GM23248 (cell line): ENCODE measurements around the gene CCL17. TPM values are rescaled to one million over a fixed set of nuclear protein-coding genes. Genes with fewer than 3 reads are reported as not detected.

Source experiments
- DNase-seq: peaks from one replicate; pipeline ENCODE4 v3.0.0-alpha.2; 2015
- H2AFZ ChIP-seq: fragments of 200-600 bp; sonication (generic); 2 replicates; pipeline ENCODE4 v1.6.1; 2016; ENCODE audit warnings: antibody characterized with exemption
- H3F3A ChIP-seq: fragments of 200-600 bp; sonication (generic); 2 replicates; pipeline ENCODE4 v1.6.1; 2016; ENCODE audit warnings: mild to moderate bottlenecking, antibody characterized with exemption, mixed run types; ENCODE audit not compliant: insufficient read depth
- H3K27ac ChIP-seq: fragments of 200-600 bp; sonication (generic); 2 replicates; pipeline ENCODE4 v1.5.1; 2016; ENCODE audit warnings: mild to moderate bottlenecking
- H3K27me3 ChIP-seq: fragments of 200-600 bp; sonication (generic); replicated peaks from 2 replicates; pipeline ENCODE4 v1.6.1; 2016; ENCODE audit warnings: mild to moderate bottlenecking; ENCODE audit not compliant: insufficient read depth
- H3K36me3 ChIP-seq: fragments of 200-600 bp; sonication (generic); 2 replicates; pipeline ENCODE4 v1.6.1; 2016; ENCODE audit warnings: low read depth, mild to moderate bottlenecking
- H3K4me1 ChIP-seq: fragments of 200-600 bp; sonication (generic); 2 replicates; pipeline ENCODE4 v1.6.1; 2016; ENCODE audit warnings: mild to moderate bottlenecking; ENCODE audit not compliant: insufficient read depth
- H3K4me2 ChIP-seq: fragments of 200-600 bp; sonication (generic); one replicate; pipeline ENCODE4 v1.6.1; 2016; ENCODE audit warnings: mild to moderate bottlenecking; ENCODE audit not compliant: unreplicated experiment
- H3K4me3 ChIP-seq: fragments of 200-600 bp; sonication (generic); 2 replicates; pipeline ENCODE4 v1.5.1; 2016; ENCODE audit warnings: mild to moderate bottlenecking
- H3K79me2 ChIP-seq: fragments of 200-600 bp; sonication (generic); 2 replicates; pipeline ENCODE4 v1.6.1; 2016; ENCODE audit warnings: mild to moderate bottlenecking; ENCODE audit not compliant: insufficient read depth
- H3K9ac ChIP-seq: fragments of 200-600 bp; sonication (generic); 2 replicates; pipeline ENCODE4 v1.6.1; 2016; ENCODE audit warnings: mild to moderate bottlenecking
- H3K9me2 ChIP-seq: fragments of 200-600 bp; sonication (generic); 2 replicates; pipeline ENCODE4 v1.6.1; 2016; ENCODE audit warnings: mixed run types, mild to moderate bottlenecking, moderate library complexity; ENCODE audit not compliant: insufficient read depth
- H3K9me3 ChIP-seq: fragments of 200-600 bp; sonication (generic); one replicate; pipeline ENCODE4 v1.6.1; 2017; ENCODE audit warnings: low read depth
- H4K20me1 ChIP-seq: fragments of 200-600 bp; sonication (generic); 2 replicates; pipeline ENCODE4 v1.6.0; 2016; ENCODE audit not compliant: insufficient read depth
- EZH2 ChIP-seq: fragments of 200-600 bp; sonication (generic); IDR thresholded peaks from 2 replicates; pipeline ENCODE4 v1.6.1; 2018; ENCODE audit warnings: antibody characterized with exemption, mild to moderate bottlenecking; ENCODE audit not compliant: insufficient read depth, poor library complexity, severe bottlenecking
- EZH2phosphoT487 ChIP-seq: fragments of 200-600 bp; sonication (generic); IDR thresholded peaks from 2 replicates; pipeline ENCODE4 v1.6.1; 2018; ENCODE audit warnings: antibody characterized with exemption, moderate library complexity, mild to moderate bottlenecking, low read depth; ENCODE audit not compliant: insufficient read depth
- WGBS, 2 experiments: methylation state at CpG; one replicate each; pipeline ENCODE4 v1.1.6; 2015 to 2017; ENCODE audit warnings: low lambda C conversion rate in 2 of 2, low coverage in 1 of 2; ENCODE audit errors: missing lambda C conversion rate in 2 of 2; 5-methylcytosine and 5-hydroxymethylcytosine counted together
- in situ Hi-C: fragments of 300-500 bp; cut with MboI; formaldehyde crosslinking; loops from 2 replicates; pipeline ENCODE4 v1.15.0; 2020
- polyA plus RNA-seq: library from polyadenylated mRNA; unstranded; fragments of >200 nt; fragmentation: Nextera tagmentation; extraction: Ambion mirVana; gene quantifications from 2 replicates; pipeline ENCODE4 v1.2.1, GENCODE V29; 2016
- total RNA-seq: library from RNA; depleted of rRNA; stranded (reverse); fragments of >200 nt; shearing (Covaris generic); gene quantifications from 2 replicates; pipeline ENCODE4 v1.2.3, GENCODE V29; 2014

Gene CCL17
- total and polyA plus RNA-seq, 2 experiments from 2014 or later = not detected

DNA sequence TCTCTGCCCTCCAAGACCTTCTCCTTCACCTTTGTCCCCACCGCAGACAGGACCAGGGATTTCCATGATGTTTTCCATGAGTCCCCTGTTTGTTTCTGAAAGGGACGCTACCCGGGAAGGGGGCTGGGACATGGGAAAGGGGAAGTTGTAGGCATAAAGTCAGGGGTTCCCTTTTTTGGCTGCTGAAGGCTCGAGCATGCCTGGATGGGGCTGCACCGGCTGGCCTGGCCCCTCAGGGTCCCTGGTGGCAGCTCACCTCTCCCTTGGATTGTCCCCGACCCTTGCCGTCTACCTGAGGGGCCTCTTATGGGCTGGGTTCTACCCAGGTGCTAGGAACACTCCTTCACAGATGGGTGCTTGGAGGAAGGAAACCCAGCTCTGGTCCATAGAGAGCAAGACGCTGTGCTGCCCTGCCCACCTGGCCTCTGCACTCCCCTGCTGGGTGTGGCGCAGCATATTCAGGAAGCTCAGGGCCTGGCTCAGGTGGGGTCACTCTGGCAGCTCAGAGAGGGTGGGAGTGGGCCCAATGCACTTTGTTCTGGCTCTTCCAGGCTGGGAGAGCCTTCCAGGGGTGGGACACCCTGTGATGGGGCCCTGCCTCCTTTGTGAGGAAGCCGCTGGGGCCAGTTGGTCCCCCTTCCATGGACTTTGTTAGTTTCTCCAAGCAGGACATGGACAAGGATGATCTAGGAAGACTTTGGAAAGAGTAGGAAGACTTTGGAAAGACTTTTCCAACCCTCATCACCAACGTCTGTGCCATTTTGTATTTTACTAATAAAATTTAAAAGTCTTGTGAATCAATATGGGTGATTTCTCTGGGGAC is 20.1 kb upstream of the CCL17 start:
- Histone ChIP-seq H3K9me2 (no peaks in the 10 kb centered on the region), H3K27me3 (peaks cover 10% of the 10 kb centered on the region; the same call in 1 of the 2 replicates), H4K20me1 (no peaks in the 10 kb centered on the region), H3K4me2 (no peak overlapping the region), H2AFZ (no peak overlapping the region), H3K36me3 (no peaks in the 10 kb centered on the region), H3K9ac (no peak overlapping the region), H3K9me3 (no peaks in the 10 kb centered on the region), H3F3A (0 out of 2 replicates have a peak, but pooled peaks cover 4% of the 10 kb centered on the region), H3K79me2 (no peaks in the 10 kb centered on the region), H3K4me3 (no peak overlapping the region), H3K27ac (no peak overlapping the region), H3K4me1 (no peaks in the 10 kb centered on the region)
- WGBS, 2 experiments = 51 to 54% methylated on average over 11 of the region's 11 CpGs
- TF ChIP-seq EZH2 (no peak), EZH2phosphoT487 (no peak)
- DNase-seq = no peak
- in situ Hi-C loops = no loop called here

DNA sequence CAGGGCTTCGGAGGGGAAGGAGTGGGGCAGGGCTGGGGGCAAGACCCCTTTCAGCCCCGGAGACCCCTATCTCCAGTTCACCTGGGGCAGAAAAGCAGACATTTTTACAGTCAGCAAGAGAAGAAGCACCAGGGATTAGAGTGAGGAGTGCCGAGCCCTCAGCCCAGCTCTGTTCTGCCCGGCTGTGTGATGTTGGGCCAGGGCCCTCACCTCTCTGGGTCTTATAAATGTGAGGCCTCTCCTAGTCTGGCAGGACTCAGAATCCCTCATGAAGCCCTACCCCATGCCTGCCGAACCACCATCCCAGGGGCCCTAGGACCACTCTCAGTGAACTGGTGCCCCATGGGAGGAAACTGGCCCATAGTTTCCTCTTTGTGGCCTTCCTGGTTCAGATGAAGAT is 19.5 kb upstream of the CCL17 start:
- in situ Hi-C loops = no loop called here
- Histone ChIP-seq H3K4me3 (no peak overlapping the region), H3K9ac (no peak overlapping the region), H3K36me3 (no peaks in the 10 kb centered on the region), H3K79me2 (no peaks in the 10 kb centered on the region), H3K27ac (no peak overlapping the region), H3K27me3 (peaks cover 13% of the 10 kb centered on the region), H4K20me1 (no peaks in the 10 kb centered on the region), H3K4me2 (no peak overlapping the region), H3K4me1 (no peaks in the 10 kb centered on the region), H2AFZ (no peak overlapping the region), H3K9me2 (no peaks in the 10 kb centered on the region), H3F3A (0 out of 2 replicates have a peak, but pooled peaks cover 4% of the 10 kb centered on the region), H3K9me3 (no peaks in the 10 kb centered on the region)
- DNase-seq = no peak
- 66 to 80% methylated on average over 3 to 5 of the region's 5 CpGs for WGBS, 2 experiments
- TF ChIP-seq EZH2phosphoT487 (no peak), EZH2 (no peak)

DNA sequence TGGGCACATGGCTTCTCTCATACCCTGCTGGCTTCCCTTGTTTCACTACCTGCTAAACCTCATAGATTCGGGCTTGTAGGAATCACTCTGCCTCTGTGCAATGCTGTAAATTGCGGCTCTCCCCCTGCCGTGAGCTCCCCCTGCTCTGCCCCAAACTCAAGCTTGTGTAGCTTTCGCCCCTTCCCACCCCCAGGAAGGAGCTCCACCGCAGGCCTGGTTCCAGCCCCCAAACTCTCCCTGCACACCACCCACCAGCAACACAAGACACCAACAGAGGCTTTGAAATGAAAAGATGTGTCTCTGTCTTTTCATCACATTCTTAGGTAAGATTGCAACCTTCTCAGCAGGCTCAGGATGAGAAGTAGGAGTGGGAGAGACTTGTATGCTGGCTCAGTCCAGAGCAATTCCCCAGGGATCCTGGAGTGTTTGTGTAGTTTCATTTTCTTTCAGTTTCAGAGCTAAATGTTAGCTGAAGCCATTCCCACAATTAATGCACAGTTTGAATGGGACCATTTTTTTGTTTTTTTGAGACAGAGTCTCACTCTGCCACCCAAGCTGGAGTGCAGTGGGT is 18.1 kb upstream of the CCL17 start:
- Histone ChIP-seq H3K9ac (no peak overlapping the region), H3K4me1 (no peaks in the 10 kb centered on the region), H3K27me3 (peaks cover 20% of the 10 kb centered on the region), H3K4me3 (no peak overlapping the region), H4K20me1 (no peaks in the 10 kb centered on the region), H3F3A (0 out of 2 replicates have a peak, but pooled peaks cover 4% of the 10 kb centered on the region), H3K27ac (no peak overlapping the region), H3K9me3 (no peaks in the 10 kb centered on the region), H2AFZ (no peak overlapping the region), H3K79me2 (no peaks in the 10 kb centered on the region), H3K9me2 (no peaks in the 10 kb centered on the region), H3K36me3 (no peaks in the 10 kb centered on the region), H3K4me2 (no peak overlapping the region)
- in situ Hi-C loops = no loop called here
- TF ChIP-seq EZH2phosphoT487 (no peak), EZH2 (no peak)
- WGBS, 2 experiments = 43 to 69% methylated on average over 2 to 5 of the region's 5 CpGs
- DNase-seq = peak; percentile 65

DNA sequence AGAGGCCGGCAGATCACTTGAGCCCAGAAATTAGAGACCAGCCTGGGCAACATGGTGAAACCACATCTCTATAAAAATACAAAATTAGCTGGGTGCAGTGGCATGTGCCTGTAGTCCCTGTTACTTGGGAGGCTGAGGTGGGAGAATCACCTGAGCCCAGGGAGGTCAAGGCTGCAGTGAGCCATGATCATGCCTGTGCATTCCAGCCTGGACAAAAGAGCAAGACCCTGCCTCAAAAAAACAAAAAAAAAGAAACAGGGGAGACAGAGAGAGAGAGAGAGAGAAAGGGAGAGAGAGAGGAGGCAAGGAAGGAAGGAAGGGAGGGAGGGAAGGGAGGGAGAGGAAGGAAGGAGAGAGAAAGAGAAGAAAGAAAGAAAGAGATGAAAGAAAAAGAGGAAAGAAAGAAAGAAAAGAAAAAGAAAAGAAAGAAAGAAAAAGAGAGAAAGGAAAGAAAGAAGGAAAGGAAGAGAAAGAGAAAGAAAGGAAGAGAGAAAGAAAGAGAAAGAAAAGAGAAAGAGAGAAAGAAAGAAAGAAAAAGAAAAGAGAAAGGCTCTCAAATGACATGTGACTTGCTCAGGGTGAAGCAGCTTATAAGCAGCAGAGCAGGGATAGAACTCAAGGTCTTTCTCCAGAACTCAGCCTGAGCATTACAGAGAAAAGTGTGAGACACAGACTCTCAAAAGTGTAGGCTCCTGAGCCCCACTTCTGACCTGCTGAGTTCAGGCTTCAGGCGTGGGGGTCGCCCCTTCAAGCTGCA is 16.8 kb upstream of the CCL17 start:
- no peak for TF ChIP-seq EZH2phosphoT487
- TF ChIP-seq EZH2 = no peak
- no peaks in the 10 kb centered on the region for H3K36me3 ChIP-seq
- in situ Hi-C loops = no loop called here
- no peaks in the 10 kb centered on the region for H3K9me3 ChIP-seq
- H3K79me2 ChIP-seq = no peaks in the 10 kb centered on the region
- H2AFZ ChIP-seq = no peak overlapping the region
- H3F3A ChIP-seq = 0 out of 2 replicates have a peak, but pooled peaks cover 4% of the 10 kb centered on the region
- no peak for DNase-seq
- no peak overlapping the region for H3K27ac ChIP-seq
- no peak overlapping the region for H3K9ac ChIP-seq
- WGBS, 2 experiments = 79 to 91% methylated on average over 3 of the region's 3 CpGs
- H4K20me1 ChIP-seq = no peaks in the 10 kb centered on the region
- no peak overlapping the region for H3K4me3 ChIP-seq
- no peak overlapping the region for H3K4me2 ChIP-seq
- no peaks in the 10 kb centered on the region for H3K9me2 ChIP-seq
- H3K4me1 ChIP-seq = no peaks in the 10 kb centered on the region
- peaks cover 20% of the 10 kb centered on the region for H3K27me3 ChIP-seq
